ENCODE data around the gene NFIA.

DNA sequence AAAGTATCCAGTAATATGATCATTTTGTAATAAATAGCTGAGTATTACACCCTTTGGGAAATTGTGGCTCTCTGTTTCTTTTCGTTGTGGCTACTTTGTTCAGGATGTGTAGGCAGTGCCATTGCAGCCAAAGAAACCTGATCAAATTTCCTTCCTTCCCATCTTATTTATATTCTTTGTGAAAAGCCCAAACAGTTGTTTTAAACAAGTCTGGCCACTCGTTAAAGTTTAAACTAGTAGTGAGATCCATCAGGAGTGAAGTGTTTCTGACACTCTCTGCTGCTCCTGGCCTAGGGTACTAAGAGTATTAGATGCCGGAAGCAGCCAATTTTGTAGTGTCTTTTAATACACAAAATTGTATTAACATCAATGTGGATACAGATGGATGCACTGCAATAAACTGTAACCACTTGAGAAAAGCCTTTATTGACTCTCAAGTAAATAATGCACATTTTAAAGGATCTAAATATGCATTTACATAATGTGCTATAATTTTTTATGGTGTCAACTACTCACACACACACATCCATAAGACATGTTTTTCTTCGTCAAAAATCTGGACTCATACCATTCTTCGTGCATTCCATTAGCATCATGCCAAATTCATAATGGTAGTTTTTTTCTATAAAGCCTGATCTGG is 317.9 kb downstream of the NFIA start:
- TF ChIP-seq POLR2A (IDR thresholded peaks at IDR 0.05): no peak
- TF ChIP-seq, protein P1, sequence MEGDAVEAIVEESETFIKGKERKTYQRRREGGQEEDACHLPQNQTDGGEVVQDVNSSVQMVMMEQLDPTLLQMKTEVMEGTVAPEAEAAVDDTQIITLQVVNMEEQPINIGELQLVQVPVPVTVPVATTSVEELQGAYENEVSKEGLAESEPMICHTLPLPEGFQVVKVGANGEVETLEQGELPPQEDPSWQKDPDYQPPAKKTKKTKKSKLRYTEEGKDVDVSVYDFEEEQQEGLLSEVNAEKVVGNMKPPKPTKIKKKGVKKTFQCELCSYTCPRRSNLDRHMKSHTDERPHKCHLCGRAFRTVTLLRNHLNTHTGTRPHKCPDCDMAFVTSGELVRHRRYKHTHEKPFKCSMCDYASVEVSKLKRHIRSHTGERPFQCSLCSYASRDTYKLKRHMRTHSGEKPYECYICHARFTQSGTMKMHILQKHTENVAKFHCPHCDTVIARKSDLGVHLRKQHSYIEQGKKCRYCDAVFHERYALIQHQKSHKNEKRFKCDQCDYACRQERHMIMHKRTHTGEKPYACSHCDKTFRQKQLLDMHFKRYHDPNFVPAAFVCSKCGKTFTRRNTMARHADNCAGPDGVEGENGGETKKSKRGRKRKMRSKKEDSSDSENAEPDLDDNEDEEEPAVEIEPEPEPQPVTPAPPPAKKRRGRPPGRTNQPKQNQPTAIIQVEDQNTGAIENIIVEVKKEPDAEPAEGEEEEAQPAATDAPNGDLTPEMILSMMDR (IDR thresholded peaks at IDR 0.05): no peak

Data from esophagus squamous epithelium (tissue), 4 donors.